Measurements from ENCODE around the gene BTBD2.

The BTBD2 gene
- 38.0 to 44.7 (median 40.3) reads per million in 4 donors for total RNA-seq

DNA sequence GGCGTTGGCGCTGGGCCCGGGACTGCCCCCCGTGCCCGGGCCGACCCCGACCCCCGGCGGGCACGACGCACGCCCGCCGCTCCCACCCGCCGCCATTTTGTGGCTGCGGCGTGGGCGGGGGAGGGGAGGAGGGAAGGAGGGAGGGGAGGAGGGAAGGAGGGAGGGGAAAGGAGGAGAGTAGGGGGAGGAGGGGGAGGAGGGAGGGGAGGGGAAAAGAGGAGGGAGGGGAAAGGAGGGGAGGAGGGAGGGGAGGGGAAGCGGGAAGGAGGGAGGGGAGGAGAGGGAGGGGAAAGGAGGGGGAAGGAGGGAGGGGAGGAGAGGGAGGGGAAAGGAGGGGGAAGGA is at the start of gene BTBD2:
TSS of gene BTBD2 (minus strand) at position 107 of the 343 bp plus-strand sequence. CDS start at position 96, 11 bp downstream.
- DNase-seq: peak in 1 of 5 donors; percentile 61

DNA sequence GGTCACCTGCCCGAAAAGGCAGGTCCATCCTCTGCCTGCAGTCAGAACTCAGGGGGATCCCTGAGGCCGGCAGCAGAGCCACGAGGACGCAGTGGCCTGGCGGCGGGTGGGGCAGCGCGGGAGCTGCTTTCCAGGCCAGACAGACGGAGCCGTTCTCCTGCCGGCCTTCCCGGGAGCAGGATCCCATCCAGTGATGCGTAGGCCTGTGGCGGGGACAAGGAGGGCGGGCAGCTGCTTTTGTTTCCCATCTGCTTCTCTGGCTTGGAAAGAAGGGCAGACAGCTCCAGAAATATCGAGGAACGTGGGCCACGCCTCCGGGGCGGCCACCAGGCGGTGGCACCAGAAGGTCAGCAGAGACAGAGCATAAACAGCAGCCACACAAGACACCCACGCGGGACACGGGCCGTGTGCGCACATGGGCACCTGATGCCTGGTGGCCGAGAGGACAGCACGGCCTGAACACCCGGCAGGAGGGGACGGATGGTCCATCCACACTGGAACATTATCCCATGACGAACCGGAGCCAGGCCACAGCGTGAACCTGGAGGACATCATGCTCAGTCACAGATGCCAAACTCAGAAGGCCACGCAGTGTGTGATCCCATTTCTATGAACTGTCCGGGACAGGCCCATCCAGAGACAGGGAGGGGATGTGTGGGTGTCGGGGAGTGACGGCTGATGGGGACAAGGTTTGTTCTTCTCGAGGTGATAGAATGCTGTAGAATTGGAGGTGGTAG is 49.4 kb upstream of the BTBD2 start:
- DNase-seq: no peak

DNA sequence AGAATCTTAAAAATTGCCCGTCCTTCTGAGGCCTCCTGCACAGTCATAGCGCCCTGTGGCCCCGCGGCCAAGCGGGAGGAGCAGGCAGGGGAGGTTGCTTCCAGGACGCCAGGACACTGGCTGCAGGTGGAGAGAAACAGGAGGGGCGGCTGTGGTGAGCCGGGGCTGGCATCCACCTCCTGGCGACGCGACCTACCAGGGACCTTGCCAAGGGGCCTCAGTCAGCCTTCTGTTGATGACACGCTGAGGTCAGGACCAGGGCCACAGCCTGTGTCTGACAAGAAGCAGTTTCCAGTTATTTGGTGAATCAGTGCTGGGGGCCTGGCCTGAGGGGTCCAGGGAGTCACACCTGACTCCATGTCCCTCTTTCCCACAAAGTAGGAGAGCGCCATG is 48.9 kb upstream of the BTBD2 start:
- no peak for DNase-seq

DNA sequence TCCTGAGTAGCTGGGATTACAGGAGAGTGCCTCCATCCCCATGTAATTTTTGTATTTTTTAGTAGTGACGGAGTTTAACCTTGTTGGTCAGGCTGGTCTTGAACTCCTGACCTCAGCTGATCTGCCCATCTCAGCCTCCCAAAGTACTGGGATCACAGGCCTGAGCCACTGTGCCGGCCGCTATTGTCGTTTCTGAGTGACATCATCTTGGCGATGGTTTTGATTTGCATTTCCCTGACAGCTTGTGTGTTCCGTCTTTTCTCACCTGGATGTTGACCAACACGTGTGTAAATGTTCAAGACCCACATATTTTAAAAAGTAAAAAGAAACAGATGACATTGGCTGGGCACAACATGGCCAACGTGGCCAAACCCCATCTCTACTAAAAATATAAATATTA is 48.3 kb upstream of the BTBD2 start:
- DNase-seq: no peak

DNA sequence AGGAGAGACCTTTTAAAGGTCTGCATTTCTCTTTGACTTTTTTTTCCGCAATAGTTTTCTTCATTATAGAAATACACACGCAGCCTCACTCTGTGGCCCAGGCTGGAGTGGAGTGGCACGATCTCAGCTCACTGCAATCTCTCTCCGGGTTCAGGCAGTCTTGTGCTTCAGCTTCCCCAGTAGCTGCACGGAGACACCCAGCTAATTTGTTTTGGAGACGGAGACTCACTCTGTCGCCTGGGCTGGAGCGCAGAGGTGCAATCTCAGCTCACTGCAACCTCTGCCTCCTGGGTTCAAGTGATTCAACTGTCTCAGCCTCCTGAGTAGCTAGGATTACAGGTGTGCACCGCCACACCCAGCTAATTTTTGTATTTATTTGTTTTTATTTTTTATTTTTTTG is 47.3 kb upstream of the BTBD2 start:
- DNase-seq: no peak

DNA sequence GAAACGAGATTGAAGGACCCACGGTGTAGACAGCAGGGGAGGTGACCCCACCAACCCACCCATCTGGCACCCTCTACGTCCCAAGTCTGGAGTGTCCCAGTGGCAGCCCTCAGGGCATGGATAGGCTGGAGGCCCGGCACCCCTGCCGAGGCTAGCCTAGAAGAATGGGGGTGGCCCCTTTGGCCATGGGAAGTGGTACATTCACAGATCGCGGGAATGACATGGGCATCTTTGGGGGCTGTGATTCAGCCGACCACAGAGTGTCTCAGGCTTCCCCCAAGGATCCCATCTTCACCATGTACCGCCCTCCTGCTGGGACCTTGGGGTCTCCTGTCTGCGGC is 46.8 kb upstream of the BTBD2 start:
- DNase-seq: no peak

DNA sequence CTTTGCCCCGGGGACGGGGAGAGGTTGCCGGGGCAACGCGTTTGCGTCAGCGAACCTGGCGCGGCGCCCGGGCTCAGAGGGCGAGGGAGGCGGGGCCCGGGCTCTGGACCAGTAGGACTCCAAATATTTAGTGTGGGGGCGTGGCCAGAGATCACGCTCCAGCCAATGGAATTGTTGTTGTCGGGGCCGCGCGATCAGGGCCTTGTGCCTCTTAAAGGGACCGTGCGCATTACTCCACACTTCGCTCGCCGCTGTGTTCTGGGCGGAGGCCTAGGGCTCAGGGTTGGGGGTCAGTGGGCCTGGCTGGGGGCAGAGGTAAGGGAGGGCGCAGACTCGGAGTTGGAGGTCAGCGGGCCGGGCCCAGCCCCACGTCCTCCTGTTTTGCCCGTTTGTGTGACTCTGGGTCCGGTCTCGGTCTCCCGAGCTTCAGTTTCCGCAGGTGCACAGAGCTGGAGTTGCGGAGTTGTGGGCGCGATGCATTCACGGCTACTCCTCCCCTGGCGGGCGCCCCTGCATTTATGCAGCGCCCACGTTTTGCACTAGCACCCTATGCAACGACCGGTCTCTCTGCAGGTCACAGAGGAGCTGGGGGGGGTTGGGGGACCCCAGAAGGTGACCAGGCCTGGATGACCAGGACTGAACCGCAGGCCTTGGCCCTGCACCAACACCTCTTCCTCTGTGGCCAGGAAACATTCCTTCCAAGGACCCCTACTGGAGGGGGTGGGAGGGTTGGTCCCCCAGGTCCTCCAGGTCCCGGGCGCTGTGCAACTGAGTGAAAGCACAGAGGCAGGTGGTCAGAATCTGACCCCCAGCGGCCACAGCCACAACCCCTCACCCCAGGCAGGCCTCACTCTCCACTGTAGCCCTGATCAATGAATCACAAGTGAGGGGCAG is 46.2 kb upstream of the BTBD2 start:
- DNase-seq: peak; percentile 99 to 100 (median 99)

DNA sequence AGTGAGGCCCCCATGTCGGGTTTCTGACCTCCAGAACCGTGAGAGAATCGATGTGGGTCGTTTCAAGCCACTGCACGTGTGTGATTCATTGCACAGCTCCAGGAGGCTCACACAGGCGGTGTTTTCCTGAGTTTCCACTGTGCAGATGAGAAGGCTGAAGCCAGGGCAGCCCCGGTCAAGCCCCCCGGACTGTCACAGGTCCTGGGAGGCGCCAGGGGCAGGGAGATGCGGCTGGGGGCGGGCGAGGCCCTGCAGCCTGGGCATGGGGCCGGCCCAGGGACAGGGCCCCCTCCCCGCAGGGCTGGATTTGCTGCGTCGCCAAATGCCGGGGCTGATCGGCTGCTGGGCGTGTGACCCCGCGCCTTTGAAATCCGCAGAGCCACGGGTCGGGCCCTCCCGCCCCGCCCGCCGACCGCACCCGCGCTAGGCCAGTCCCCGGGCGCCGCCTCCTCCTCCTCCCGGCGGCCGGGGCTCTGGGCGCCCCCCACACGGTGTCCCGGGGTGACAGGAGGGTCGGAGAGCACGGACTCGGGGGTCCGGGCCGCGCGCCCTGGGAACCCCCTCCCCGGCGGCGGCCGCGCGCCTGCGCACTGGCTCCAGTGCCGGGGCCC is 45.5 kb upstream of the BTBD2 start:
- no peak for DNase-seq

DNA sequence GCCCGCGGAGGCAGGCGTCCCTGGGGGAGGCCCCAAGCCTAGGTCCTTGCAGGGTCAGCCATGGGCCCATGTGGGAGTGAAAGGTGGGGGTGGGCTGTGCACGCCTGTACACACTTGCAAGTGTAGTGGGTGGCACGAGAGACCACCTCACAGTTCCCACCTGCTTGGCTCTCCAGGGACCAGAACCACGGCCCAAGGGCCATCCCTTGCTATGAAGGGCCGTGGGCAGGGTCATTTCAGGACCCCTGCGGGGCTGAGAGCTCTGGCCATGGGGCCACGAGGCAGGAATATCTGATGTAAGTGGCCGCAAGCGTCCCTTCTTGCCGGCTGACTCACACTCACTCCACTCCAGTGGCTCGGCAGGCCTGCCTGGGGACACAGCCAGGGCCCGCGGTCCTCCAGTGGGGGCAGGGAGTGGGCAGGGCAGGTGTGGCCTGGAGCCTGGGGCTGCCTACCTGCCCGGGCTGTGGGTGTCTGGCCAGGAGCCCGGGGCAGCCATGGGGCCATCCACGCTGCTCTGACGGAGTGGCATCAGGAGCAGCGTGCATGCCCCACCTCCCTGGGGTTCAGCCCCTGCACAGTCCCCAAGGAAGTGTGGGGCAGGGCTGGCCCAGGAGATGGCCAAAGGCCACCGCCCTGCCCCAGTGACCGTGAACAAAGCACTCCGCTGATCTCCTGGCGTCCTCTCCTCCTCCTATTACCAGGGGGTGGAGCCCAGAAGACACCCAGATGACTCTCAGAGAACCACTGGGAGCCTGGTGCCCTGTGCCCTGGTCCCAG is 44.1 kb upstream of the BTBD2 start:
- no peak for DNase-seq

DNA sequence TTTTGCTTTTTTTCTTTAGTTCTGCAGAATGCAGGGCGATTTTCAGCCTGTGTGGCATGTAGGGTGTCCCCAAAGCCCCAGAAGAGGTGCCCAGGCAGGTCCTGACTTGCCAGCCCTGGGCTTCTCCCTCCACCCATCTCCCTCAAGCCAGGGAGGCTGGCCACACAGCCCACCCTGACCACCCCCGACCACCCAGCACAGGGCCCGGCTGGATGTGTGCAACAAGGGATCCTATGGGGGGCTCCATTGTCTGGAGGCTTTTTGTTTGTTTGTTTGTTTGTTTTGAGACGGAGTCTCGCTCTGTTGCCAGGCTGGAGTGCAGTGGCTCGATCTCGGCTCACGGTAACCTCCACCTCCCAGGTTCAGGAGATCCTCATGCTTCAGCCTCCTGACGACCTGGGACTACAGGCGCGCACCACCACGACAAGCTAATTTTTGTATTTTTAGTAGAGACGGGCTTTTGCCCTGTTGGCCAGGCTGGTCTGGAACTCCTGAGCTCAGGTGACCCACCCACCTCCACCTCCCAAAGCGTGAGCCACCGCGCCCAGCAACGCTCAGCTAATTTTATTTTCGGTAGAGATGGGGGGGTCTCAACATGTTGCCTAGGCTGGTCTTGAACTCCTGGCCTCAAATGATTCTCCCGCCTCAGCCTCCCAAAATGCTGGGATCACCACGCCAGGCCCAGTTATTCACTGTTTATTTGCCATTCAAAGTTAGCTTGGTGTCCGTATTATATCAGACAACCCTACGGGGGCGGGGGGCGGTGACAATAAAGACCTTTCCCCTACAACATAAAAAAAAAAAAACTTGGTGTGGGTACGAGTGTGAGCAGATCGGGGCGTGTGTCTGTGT is 43.3 kb upstream of the BTBD2 start:
- no peak for DNase-seq

DNA sequence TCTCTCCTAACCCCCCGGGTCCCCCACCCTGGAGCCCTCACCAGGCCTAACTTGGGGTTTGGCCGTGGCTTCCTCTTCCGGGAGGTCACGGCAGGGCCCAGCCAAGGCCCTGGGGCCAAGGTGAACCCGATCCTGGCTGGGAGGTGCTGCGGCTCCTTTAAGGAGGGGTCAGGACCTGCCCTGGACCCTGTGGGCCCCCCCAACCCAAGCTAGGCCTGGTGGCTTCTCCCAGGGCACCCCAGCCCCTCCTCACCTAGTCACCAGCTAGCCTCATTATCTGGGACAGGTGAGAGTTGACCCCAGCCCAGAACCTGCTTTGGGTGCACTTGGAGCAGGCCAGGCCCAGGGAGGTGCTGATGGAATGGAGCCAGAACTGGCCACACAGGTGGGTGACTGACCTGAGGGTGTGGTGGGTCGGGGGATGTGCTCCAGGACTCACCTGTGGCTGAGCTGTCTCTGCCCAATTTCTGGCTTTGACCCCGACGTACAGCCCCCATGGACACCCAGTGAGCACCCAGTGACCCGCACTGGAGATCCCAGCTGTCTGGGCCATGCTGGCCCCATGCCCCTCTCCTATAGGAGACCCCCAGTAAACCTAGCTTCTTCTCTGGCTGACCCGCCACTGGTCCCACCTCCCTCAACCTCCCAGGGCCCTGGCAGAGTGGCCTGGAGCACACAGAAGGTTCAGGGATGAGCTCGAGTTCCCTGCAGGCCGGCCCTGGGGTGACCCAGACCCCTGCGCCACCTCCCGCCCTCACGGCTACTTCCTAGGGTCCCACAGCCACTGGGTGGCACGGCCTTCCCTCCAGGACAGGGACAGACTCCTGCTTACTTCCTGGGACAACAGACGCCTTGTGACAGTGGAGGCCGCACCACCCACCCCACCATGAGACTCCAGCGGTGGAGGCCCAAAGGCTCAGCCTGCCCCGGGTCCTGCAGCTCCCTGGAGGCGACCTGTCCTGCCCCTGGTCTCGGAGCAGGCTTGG is 42.3 kb upstream of the BTBD2 start:
- no peak for DNase-seq

DNA sequence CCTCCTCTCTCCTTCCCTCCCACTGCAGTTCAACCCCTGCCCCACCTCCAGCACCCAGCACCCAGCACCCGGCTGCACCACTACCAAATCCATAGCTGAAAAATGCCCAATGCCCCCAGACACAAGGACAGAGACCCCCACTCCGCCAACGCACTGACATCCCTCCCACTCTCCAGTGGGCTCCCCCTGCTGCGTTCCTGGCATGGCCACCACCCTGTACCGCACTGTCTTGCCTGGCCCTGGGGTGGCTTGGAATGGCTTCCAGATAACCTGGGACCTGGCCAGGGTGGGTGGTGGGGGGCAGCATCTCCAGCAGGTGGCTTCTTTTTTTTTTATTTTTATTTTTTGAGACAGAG is 41.3 kb upstream of the BTBD2 start:
- no peak for DNase-seq

DNA sequence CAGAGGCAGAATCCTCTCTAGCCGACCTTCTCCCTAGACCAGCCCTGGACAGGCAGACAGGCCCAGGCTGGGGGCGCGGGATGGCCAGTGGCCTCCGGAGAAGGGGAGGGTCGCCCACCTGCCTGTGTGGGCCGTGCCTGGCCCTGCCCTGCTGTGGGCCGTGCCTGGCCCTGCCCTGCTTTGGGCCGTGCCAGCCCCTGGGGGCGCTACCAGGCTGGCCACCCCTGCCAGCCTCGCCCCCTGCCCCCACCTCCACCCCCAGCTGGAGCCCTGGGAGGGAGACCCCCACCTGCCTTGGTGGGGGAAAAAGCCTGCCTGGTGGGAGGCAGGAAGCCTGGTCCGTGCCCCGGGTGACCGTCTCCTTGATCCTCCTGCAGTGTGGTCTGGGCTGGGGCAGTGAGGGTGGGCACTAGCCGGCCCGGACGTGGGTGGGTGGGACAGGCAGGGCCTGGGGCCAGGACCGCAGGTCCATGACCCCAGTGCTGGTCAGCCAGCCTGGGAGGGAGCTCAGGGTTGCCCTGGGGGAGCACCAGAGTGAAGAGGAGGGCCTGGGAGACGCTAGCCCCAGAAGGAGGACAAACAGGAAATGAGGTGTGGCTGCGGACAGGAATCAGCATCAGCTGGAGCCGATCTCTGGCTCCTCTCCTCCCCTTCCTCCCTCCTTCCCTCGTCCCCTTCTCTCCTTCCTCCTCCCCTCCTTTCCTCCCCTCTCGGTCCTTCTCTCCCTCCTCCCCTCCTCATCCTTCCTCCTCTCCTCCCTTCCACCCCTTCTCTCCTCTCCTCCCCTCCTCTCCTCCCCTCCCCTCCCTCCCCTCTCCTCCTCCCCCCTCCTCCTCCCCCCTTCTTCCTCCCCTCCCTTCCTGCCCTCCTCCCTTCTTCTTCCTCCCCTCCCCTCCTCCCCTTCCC is 40.7 kb upstream of the BTBD2 start:
- DNase-seq: peak in 1 of 5 donors; percentile 66

DNA sequence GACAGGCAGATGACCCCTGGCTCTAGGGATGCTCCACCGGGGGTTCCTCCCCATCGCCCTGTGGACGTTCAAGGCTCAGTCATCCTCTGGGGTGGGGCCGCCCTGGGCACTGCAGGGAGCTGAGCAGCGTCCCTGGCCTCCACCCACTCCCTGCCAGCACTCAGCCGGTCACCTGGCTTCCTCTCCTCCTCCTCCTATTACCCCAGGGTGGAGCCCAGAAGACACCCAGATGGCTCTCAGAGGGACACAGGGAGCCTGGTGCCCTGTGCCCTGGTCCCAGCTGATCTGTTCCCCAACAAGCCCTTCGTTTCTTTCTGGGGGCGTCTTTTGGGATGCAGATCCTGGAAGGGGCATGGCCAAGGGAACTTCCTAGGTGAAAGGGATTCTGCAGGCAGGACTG is 39.2 kb upstream of the BTBD2 start:
- DNase-seq: no peak

DNA sequence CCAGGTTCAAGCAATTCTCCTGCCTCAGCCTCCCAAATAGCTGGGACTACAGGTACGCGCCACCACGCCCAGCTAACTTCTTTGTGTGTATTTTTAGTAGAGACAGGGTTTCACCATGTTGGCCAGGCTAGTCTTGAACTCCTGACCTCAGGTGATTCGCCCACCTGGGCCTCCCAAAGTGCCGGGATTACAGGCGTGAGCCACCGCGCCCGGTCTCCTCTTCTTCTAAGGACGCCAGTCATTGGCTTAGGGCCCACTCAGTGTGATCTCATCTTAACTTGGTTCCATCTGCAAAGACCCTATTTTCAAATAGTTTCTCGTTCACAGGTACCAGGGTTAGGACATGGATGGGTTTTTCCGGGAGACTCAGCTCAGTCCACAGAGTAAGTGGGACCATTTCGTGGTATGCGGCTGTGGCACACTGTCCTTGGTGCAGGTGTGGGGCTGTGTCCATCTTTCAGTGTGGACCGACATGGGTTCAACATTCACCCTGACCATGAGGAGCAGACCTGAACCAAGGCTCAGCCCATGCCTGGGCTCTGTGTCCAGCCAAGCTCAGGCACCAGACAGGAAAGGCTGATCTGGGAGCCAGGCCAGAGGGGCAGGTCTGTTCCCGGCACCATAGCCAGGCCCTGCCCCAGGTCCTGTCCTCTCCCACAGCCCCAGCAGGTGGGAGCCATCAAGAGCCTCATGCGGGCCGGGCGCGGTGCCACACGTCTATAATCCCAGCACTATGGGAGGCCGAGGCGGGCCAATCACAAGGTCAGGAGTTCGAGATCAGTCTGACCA is 38.3 kb upstream of the BTBD2 start:
- DNase-seq: no peak

DNA sequence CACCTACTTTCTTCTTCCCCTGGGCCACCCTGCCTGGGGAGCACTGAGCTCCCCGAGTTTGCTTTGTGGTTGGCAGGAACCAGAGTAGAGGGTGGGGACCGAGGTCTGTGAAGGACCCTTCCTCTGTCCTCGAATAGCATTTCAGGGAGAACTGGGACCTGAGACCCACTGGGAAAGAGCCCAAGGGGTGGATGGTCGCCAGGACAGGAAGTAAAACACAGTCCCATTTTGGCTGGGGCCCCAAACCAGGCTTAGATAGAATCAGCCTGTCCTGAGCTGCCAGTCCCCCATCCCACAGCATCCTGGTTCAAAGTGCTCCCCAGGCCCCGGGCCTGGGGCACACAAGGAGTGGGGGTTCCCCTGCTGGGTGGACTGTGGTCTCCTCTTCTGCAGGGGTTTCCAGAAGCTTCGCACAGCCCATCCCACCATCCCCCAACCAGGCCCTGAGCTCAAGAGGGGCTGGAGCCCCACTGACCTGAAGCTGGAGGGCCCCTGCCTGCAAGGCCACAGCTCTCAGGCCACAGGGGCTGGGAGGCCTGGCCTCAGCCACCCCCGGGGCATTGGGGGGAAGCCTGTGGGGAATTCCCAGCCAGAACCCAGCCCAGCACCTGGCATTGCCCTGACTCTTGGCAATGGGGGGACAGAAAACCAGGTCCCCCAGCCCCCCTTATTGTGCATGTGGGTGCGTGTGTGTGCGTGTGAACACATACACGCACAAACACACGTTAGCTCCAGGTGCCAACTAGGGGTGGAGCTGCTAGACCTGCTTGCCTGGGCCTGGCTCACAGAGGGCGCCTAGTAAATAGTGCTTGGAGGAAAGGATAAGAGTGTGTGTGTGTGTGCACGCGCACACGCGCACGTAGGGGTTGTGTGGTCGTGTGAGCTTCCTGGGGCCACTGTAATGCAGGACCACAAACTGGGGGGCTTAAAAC is 36.5 kb upstream of the BTBD2 start:
- DNase-seq: peak in 3 of 5 donors; percentile 45 to 56 (median 48)

DNA sequence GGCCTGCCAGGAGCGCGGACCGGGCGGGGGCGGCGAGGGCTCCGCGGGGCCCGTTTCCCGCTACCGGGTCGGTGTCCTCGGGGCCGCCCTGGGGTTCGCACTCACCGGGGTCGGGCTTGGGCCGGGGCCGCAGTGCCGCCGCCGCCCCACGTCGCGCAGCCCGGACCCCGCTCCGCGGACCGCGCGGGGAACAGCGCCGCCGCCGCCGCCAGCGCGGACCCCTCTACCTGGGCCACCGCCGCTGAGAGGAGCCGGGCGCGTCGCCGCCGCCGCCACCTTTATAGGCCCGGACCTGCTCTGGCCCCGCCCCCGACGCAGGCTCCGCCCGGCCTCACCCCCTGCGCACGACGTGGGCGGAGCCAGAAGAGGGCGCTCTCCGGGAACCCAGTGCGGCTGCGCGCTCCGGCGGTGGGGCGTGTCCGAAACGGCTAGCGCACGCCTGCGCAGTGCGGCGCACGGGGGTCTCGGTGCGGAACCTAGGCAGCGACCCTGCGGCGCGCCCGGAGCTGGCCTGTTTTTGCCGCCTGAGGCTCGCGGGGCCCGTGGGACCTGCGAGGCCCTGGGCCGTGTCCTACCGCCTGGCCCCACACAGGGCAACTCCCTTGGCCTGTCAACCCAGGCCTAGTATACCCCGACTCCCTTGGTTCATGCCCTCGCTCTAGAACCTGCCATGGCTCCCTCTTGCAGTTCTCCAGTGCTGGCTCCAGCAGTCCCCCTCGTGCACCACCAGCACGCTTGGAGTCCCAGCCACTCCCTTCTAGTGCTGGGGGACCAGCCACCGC is 35.7 kb upstream of the BTBD2 start, which contains the start of gene MKNK2:
TSS of gene MKNK2 (minus strand) at position 254 of the 782 bp plus-strand sequence. CDS start 393 bp downstream, outside the sequence.
- peak; percentile 86 to 95 (median 89) for DNase-seq

Data from T-helper 1 cell (primary cell).